ENCODE results near the gene NDUFB7. TPM values are rescaled to one million over a fixed set of nuclear protein-coding genes. Genes with fewer than 3 reads are reported as not detected.
"Not testable (repeated sequence)": the region's sequence is repeated elsewhere in the genome, so short reads cannot be mapped to it uniquely, and the experiment has no call there.

Gene NDUFB7
- 227 TPM for total RNA-seq (ENCODE audit: insufficient read depth, low replicate concordance)

GRCh38 chr19:14571695-14572490 lies at the start of gene NDUFB7:
NDUFB7 (minus strand) TSS chr19:14572066; CDS start chr19:14572000, 66 bp downstream.
- peak; percentile 96 for DNase-seq (ENCODE audit: low spot score)

- no peak for DNase-seq (ENCODE audit: low spot score)
Observed at GRCh38 chr19:14619404-14619803, 47.5 kb upstream of the NDUFB7 start.

GRCh38 chr19:14616407-14616806 lies 44.5 kb upstream of the NDUFB7 start:
- DNase-seq (ENCODE audit: low spot score): no peak

GRCh38 chr19:14615623-14616022 lies 43.8 kb upstream of the NDUFB7 start:
- DNase-seq (ENCODE audit: low spot score): no peak

GRCh38 chr19:14614099-14614412 lies 42.2 kb upstream of the NDUFB7 start:
- DNase-seq (ENCODE audit: low spot score): peak; percentile 5

GRCh38 chr19:14613399-14614098 lies 41.7 kb upstream of the NDUFB7 start:
- DNase-seq (ENCODE audit: low spot score): not testable (repeated sequence)

GRCh38 chr19:14612657-14613056 lies 40.8 kb upstream of the NDUFB7 start:
- DNase-seq (ENCODE audit: low spot score): no peak

GRCh38 chr19:14612242-14612641 lies 40.4 kb upstream of the NDUFB7 start:
- DNase-seq (ENCODE audit: low spot score): not testable (repeated sequence)

GRCh38 chr19:14611051-14611450 lies 39.2 kb upstream of the NDUFB7 start:
- peak; percentile 2 for DNase-seq (ENCODE audit: low spot score)

- no peak for DNase-seq (ENCODE audit: low spot score)
Observed at GRCh38 chr19:14606627-14607026, 34.8 kb upstream of the NDUFB7 start.

GRCh38 chr19:14603990-14604387 lies 32.1 kb upstream of the NDUFB7 start:
- DNase-seq (ENCODE audit: low spot score): no peak

- no peak for DNase-seq (ENCODE audit: low spot score)
Observed at GRCh38 chr19:14599548-14600147, 27.8 kb upstream of the NDUFB7 start.

- DNase-seq (ENCODE audit: low spot score): no peak
Observed at GRCh38 chr19:14595558-14595957, 23.7 kb upstream of the NDUFB7 start.

- DNase-seq (ENCODE audit: low spot score): not testable (repeated sequence)
Observed at GRCh38 chr19:14589433-14589832, 17.6 kb upstream of the NDUFB7 start.

GRCh38 chr19:14585187-14585586 lies 13.3 kb upstream of the NDUFB7 start:
- DNase-seq (ENCODE audit: low spot score): not testable (repeated sequence)

- DNase-seq (ENCODE audit: low spot score): not testable (repeated sequence)
Observed at GRCh38 chr19:14584372-14584771, 12.5 kb upstream of the NDUFB7 start.

GRCh38 chr19:14582894-14583340 lies 11.1 kb upstream of the NDUFB7 start, which contains the start of gene CLEC17A:
CLEC17A (plus strand) TSS chr19:14583084; CDS start chr19:14583161, 77 bp downstream.
- DNase-seq (ENCODE audit: low spot score): no peak

- DNase-seq (ENCODE audit: low spot score): no peak
Observed at GRCh38 chr19:14580623-14581237, 8.9 kb upstream of the NDUFB7 start.

GRCh38 chr19:14577885-14578427 lies 6.1 kb upstream of the NDUFB7 start:
- no peak for DNase-seq (ENCODE audit: low spot score)

GRCh38 chr19:14577264-14577663 lies 5.4 kb upstream of the NDUFB7 start:
- no peak for DNase-seq (ENCODE audit: low spot score)

GRCh38 chr19:14576363-14576762 lies 4.5 kb upstream of the NDUFB7 start:
- DNase-seq (ENCODE audit: low spot score): no peak

Measured in umbilical cord (tissue), 2 donors.